Eye (tissue), 1 donor: ENCODE results near the gene MECP2.
"Not testable (repeated sequence)": the region's sequence is repeated elsewhere in the genome, so short reads cannot be mapped to it uniquely, and the experiment has no call there.

ENCODE experiments used
- DNase-seq: peaks from one replicate; pipeline ENCODE4 v3.0.0-alpha.2; 2015

Gene MECP2

DNA sequence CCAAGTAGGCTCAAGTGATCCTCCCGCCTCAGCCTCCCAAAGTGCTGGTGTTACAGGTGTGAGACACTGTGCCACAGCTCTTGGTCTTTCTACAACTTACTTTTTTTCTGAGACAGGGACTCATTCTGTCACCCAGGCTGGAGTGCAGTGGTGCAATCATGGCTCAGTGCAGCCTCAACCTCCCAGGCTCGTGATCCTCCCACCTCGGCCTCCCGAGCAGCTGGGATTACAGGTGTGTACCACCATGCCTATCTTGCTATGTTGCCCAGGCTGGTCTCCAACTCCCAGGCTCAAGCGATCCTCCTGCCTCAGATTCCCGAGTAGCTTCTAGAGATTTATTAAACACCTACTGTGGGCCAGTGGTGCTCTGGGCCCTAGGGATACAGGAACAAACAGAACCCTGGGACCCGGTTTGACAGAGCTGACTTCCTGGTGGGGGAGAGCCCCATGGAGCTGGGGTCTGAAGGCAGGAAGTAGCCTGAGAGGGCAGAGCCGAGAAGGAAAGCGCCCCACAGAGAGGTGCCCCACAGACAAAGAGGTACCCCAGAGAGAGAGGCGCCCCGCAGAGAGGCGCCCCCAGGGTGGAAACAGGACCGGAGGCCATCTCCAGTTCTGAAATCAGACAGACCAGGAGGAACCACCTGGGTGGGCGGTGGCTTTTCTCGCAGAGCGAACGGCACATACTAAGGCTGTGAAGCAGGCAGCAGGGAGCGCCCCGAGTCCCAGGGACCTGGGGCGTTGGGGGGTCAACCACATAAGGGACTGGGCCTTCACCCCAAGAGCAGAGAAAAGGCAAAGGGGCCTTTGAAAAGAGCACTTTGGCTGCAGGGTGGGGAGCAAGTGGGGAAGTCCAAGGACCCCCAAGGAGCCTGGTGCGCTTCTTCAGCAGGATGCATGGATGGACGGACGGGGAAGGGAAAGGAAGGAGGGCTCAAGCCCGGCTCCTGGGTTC is 82.8 kb downstream of the MECP2 start:
- no peak for DNase-seq

DNA sequence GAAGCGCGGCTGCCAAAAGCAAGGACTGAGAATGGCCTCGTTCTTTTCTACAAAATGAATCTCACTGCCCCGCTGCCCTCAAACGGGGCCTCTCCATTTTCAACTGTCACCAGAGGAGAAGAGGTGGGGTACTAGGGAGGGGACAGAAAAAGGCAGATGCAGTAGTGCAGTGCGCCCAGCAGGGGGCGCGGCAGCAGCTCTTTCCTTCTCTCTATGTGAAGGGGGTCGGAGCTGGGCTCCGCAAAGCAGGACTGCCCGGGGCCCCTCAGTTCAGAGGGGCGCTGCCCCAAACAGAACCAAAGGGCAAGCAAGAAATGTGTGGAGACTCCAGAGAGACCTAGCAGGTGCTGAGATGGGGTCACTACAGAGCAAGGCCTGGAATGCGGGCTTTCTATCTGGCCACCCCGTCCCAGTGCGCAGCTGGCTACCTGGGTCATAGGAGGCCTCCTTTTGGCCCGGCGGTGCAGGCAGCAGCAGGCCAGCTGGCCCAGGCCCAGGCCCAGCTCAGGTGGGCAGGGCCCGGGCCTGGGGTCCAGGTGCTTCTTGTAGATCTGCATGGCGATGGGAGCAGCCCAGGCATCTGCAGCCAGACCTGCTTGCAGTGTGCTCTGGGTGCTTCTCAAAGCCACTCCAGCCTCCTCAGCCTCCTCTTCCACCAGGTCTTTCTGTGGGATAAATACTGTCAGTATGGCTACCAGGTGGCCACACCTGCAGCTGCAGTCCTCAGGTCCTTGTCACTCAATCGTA is 83.7 kb downstream of the MECP2 start:
- peak; percentile 72 for DNase-seq

DNA sequence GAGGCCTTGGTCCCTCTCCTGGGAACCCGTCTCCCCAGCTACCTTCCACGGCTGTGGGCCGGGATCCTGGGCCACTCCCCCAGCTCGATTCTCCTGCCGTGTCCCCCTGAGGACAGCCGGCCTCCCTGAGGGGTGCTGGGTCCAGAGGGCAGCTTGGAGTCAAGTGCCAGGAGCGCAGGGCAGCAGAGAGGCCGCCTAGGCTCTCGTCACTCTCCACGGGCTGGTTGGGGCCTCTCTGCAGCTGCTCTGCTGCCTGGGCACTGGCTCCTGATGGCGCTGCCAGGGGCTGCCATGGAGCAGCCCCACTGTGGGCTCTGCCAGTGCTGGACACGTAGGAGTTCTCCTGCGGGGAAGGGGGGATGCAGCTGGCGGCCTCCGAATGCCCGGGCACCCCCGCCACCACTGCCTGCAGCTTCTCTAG is 84.5 kb downstream of the MECP2 start:
- DNase-seq = no peak

DNA sequence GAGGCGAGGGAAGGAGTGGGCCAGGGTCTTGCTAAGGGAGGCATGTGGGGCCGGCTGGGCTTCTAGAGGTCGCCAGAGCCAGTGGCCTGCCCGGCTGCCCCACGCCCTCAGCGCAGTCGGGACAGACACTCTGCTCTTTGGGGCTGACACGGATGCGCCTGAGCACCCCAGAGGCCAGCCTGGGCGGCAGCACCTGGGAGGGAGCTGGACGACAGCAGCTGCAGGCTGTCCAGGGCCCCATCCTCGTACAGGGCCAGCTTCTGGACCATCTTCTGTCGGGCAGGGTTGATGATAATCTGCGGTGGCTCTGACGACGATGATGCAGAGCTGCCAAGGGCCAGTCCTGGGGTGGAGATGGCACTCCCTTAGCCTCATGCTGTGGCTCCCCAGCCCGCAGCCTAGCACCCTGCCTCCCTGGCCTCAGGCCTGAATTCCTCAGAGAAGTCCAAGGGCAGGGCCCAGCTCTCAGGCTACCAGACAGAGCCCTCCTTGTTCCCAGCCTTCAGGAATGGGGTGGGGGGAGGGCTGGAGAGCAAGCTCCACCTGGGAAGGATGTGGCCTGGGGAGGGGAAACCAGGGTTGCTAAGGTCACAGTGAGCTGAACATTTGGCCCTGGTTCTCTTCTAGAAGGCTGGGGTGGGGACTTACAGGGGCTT is 85.1 kb downstream of the MECP2 start:
- DNase-seq = no peak

DNA sequence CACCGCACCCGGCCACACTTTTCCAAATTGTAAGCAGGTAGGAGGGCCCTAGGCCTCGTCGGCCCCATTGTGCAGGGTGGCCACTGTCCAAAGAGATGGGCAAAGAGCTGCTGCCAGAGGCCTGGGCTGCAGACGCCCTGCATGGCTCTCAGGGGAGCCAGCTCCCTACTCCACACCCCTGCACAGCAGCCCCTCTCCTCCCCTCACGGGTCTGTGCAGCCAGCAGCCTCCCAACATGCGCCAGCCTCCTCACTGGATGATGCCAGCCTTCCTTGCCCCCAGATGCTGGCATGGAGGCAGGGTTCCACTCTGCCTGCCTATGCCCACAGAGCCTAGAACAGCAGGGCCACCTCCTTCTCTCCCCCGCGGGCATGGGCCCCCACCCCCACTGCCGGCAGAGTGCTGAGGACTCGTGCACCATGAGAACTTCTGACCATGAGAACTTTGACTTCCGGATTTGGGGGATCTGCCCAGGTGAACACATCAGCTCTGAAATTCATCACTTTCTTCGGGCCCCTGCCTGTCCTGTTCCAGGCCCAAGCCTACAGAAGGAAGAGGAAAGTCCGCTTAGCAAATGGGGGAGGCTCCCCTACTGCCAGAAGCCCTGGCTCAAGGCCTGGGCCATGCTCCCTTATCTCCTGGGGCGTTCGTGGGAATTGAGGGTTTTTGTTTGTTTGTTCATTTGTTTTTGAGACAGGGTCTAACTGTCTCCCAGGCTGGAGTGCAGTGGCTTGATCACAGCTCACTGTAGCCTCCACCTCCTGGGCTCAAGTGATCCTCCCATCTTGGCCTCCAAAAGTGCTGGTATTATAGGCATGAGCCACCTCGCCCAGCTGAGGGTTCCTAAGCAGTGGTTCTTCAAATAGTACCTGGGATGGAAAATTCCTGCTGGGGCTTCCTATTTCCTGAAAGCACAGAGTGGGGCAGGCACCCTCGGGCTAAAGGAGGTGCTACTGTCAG is 85.9 kb downstream of the MECP2 start:
- no peak for DNase-seq

DNA sequence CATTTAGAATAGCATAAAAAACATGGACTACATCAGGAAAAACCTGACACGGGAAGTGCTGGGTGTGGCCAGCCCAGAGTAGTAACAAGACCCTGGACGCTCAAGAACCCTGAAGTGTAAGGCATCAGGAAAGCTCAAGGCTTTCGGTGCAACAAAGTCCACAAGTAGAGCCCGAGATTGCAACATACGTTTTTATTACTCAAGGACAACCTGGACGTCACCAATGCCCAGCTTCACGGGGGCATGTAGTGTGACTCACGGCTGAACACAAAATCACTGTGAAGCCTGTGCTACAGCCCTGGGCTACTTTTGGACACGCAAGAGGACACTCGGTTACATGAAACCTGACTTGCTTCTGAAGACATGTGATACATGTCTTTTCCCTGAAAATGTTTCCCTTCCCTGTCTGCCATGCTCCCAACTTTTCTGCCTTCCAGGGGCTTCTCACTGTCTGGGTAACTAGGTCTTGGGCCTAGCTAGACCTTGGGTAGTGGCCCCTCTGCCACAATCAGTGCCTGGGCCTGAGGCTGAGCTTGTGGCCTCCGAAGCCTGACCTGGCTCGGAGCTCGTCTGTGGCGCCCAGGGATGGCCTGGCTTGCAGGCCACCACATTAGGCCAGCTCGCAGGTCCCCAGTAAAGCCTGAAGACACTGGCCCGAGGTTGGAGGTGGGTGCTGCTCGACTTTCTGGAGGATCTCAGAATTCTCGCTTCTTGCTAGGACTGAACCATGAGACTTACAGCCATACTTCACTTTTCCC is 87.0 kb downstream of the MECP2 start:
- DNase-seq = no peak

DNA sequence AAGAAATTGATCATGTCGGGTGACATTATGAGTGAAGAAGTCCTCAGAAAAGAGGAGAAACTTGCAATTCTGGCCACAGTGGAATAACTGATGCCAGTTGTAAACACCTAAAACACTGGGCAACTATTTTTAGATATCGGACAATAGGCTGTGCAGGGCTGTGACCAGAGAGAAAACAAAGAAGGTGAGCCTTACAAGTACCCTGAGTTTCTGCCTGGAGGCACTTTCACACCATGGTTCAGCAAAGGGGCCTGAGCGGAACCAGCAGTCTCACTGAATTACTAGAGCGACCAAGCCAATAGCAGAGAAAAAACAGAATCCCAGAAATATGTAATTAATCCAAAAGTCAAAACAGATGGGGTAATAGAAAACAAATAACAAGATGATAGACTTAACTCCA is 89.0 kb downstream of the MECP2 start:
- DNase-seq = no peak

DNA sequence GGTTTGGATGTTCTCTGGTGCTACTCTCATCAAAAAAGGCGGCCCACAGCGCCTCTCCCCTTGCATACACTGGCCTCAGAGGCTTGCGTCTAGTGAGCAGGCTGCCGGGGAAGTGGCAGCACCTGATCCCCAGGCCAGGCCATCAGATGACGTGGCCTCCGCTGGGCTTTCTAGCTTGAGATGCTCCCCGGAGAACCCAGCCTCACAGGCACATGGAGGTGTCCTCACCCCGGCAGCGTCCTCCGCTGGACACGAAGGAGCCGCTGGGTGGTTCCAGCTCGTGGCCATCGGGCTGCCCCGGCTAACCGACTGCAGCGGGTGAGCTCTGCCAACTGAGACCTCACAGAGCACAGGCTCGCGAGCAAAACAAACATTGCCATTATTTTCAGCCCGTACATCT is 90.6 kb downstream of the MECP2 start:
- no peak for DNase-seq

DNA sequence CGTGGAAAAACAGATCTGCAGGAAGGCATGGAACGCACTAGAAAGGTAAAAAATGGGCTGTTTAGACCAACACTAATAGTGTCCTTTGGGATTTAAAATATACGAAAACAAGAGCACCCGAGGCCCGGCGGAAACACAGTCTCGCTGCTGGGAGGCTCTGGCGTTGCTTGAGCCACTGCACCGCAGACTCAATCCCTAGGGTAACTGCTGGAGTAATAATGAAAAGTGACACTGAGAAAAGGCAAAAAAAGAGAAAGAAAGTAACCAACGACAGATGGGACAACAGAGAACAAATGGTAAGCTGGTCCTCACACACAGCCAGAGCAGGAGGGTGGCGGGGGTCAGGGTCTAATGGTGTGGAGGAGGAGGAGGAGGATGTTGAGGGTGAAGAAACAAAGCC is 93.2 kb downstream of the MECP2 start:
- no peak for DNase-seq

DNA sequence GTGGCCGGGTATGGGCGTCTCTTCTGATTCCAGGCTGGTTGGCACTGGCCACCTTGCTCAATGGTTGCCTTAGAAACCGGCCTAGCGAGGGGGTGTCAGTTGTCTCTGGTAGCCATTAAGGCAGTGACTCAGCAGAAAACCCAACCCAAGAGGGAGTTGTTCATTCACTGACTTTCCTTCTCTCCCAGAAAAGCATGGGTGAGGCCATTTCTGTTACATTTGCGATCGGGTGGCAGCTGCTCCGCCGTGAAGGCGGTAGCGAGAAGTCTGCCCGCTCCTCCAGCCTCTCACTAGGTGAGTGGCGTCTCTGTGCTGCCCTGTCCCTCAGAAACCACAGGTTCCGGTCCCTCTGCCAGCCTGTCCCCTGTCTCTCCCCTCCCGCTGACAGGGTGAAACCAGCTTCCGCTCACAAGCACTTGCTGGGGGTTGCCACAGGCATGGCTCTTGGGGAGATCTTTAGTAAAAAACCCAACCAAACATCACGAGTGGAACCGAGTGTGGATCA is 95.2 kb downstream of the MECP2 start:
- peak; percentile 44 for DNase-seq

DNA sequence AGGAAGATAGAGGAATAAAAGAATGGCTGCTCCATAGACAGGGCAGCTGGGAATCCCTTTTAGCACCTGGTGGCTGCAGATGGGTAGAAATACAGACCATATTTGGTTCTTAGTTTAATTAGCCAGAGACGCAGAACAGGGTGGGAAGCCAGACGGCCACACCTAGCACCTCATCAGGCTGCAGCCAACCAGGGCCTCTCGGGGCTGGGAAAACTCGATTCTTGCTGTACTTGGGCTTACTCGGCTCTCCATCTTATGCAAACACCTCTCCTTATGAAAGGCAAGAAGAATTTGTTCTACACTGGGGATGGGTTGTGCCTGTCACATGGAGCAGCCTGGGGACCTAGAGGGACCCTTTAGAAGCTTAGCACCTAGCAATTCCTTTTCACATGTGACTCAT is 97.5 kb downstream of the MECP2 start:
- DNase-seq = no peak

DNA sequence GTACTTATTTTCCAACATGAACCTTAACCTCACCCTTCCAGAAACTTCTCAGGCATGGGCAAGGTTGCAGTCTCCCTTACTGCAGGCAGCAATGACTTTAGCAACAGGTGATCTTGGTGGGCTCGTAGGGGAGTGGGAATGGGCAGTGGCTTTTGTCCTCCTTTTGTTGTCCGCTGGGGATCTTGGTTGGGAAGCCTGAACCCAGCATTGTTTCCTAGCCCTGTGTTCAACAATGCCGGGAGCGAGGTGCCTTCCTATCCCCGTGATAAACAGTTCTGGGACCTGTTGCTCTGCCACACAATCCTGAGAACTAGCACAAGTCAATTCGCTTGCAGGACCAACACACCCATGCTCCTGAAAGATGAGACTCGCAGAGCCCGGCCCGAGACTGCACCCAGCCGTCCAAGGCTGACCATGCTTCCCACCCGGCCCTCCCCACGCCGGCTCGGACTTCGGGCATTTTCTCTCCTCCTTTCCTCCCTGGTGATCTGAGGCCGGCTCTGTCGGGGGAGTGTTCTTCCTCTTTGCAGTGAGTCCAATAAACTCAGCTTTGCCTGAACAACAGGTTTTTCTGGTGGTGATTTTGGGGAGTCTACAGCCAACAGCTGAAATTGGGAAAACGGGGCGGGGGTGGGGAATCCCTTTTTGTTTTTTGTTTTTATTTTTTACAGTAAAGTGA is 98.0 kb downstream of the MECP2 start:
- DNase-seq = no peak

DNA sequence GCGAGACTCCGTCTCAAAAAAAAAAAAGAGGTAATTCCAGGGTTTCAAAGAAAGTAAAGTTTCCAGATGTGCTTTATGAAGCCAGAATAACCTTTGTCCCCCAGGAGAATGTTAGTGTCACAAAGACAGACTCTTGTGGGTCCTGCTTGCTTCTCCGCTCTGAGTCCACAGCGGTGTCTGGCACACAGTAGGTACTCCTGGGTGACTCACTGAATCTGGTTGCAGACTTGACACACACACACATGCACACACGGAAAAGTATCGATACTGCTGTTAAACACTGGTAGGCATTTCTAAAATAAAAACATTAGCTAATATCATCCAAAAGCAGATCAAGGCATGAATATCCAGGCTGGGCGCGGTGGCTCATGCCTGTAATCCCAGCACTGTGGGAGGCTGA is 102.0 kb downstream of the MECP2 start:
- no peak for DNase-seq

DNA sequence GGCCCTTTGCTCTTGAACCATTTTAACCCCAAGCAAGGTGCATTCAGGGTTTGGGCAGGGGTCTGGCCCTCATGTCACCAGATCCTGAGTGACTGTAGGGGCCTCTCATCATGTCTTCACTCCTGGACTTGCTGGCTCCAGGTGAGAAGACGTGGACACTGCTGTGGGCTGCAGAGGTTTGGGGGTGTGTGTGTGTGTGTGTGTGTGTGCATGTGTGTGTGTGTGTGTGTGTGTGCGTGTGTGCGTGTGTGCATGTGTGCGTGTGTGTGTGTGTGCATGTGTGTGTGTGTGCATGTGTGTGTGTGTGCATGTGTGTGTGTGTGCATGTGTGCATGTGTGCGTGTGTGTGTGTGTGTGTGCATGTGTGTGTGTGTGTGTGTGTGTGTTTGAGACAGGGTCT is 103.1 kb downstream of the MECP2 start:
- DNase-seq = not testable (repeated sequence)

DNA sequence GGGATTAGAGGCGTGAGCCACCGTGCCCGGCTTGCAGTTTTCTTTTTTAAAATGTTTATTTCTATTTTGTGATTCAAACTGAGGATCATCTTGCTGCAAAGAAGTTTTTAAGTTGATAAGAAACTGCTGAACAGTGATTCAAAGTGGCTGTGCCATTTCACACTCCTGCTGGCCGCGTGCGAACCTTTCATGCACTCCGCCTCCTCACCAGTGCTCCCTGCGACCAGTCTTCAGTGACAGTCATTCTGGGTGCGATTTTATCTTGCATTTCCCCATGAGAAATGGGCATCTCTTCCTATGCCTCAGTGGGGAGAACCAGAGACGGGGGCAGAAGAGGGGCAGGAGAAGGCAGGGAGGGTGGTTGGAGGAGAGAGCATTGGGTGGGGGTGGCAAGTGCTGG is 103.5 kb downstream of the MECP2 start:
- DNase-seq = no peak

DNA sequence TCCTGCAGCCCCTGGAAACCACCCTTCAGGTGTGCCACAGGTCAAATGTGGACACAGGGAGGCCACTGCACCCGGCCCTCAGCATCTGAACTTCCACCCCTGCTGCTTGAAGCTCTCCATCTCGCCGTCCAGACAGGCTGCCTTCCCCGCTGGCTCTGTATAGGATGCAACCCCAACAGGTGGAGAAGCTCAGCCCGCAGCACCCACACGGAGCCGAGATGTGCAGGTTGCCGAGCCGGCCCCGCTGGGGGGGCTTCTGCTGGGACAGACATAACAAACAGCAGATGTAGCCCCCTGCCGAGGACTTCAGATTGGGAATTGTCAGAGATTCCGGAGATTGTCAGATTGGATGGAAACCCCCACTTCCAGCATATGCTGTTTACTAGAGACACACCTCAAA is 104.4 kb downstream of the MECP2 start:
- DNase-seq = no peak

DNA sequence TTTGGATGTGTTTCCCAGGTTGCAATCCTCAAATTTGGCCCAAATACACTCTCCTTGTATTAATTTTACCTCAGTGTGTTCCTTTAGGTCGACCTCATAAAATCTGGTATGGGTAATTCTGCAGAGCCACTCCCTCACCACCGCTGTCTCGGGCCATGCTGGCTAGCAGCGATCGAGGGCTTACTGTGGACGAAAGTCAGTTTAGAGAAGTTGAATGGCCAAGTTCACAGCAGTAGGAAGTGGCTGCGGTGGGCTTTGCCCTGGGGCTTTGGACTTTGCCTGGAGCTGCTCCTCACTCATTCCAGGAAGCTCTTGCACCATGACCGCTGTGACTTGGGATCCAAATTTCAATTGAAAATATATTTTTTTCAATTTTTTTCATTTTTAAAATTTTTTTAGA is 105.3 kb downstream of the MECP2 start:
- no peak for DNase-seq

DNA sequence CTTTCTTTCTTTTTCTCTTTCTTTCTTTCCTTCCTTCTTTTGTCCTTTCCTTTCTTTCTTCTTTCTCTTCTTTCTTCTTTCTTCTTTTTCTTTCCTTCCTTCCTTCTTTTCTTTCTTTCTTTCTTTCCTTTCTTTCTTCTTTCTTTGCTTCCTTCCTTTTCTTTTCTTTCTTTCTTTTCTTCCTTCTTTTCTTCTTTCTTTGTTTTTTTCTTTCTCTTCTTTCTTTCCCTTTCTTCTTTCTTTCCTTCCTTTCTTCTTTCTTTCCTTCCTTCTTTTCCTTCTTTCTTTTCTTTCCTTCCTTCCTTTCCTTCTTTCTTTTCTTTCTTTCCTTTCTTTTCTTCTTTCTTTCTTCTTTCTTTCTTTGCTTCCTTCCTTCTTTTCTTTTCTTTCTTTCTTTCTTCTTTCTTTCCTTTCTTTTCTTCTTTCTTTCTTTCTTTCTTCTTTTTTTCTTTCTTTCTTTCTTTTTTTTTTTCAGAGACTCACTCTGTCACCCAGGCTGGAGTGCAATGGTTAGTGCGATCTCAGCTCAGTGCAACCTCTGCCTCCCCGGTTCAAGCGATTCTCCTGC is 106.4 kb downstream of the MECP2 start:
- DNase-seq = no peak

DNA sequence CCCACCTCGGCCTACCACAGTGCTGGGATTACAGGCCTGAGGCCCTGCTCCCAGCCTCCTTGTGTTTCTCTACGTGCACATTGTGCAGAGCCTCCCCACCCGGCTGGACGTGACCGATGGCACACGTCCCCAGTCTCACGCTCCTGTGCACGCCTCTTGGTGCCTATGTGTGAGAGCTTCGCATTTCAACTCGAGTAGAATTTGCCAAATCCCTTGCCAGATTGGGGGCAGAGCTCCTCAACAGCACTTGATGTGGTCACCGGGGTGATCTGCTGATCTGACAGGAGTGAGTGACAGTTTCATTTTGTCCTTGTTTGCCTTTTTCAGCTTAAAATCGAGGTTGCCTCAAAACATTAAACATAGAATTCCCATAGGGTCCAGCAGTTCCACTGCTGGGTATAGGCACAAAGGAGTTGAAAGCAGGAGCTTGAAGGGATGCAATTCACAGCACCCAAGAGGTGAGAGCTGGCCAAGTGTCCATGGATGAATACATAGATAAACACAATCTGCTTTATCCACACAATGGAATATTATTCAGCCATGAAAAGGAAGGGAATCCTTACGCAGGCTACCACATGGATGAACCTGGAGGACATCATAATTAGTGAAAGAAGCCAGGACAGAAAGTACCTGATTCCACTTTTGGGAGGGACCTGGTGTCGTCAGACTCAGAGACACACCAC is 107.4 kb downstream of the MECP2 start:
- DNase-seq = no peak

DNA sequence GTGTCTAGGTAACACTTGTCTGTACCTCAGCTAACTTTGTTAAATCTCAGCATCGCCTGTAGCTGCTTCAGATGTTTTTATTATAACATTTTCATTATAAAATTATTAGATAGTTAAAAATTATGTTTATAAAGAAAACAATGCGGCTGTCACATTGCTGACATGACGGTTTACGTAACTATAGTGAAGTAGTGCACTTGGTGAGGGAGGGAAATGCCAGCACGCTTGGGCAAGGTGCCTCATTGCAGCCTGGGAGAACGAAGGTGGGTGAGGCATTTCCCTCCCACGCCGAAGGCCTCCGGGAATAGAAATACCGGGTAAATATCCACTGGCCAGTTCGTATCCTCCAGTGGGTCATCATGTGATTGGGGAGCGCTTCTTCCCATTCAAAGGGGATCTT is 109.0 kb downstream of the MECP2 start:
- DNase-seq = no peak
